ENCODE results near the gene ARNT2. TPM values are rescaled to one million over a fixed set of nuclear protein-coding genes. Genes with fewer than 3 reads are reported as not detected.

Gene ARNT2
- polyA plus RNA-seq, 1 experiment = 44.6 TPM

GRCh38 chr15:80432345-80432702 is 28.1 kb downstream of the ARNT2 start:
- H3K36me3 ChIP-seq (ENCODE audit: control insufficient read depth, insufficient read depth, low read length) = no peaks in the 10 kb centered on the region; the same call in 1 of the 2 replicates
- CTCF ChIA-PET = interaction anchor here (1.6 kb wide), 1 partner anchor 13 kb away, joined by 5 read pairs; no protein-coding TSS in a partner anchor
- H3K27me3 ChIP-seq (ENCODE audit: control insufficient read depth, insufficient read depth, low read length) = no peaks in the 10 kb centered on the region
- POLR2A ChIA-PET = interaction anchor here (0.6 kb wide), 1 partner anchor 8 kb away, joined by 5 read pairs; no protein-coding TSS in a partner anchor
- TF ChIP-seq CTCF (IDR thresholded peaks at IDR 0.05; ENCODE audit: insufficient read depth, low read depth, low read length) = no peak
- DNase-seq (ENCODE audit: low read depth) = no peak
- H3K4me3 ChIP-seq (ENCODE audit: low read depth, low read length) = no peak overlapping the region

GRCh38 chr15:80433836-80434235 is 29.7 kb downstream of the ARNT2 start:
- ChIA-PET POLR2A (no interaction called here), CTCF (interaction anchor here (0.6 kb wide), 1 partner anchor 29 kb away, joined by 3 read pairs; no protein-coding TSS in a partner anchor)
- no peak for TF ChIP-seq CTCF (IDR thresholded peaks at IDR 0.05; ENCODE audit: insufficient read depth, low read depth, low read length)
- no peak for DNase-seq (ENCODE audit: low read depth)
- H3K27me3 ChIP-seq (ENCODE audit: control insufficient read depth, insufficient read depth, low read length) = no peaks in the 10 kb centered on the region
- H3K36me3 ChIP-seq (ENCODE audit: control insufficient read depth, insufficient read depth, low read length) = no peaks in the 10 kb centered on the region; the same call in 1 of the 2 replicates
- H3K4me3 ChIP-seq (ENCODE audit: low read depth, low read length) = no peak overlapping the region

GRCh38 chr15:80434926-80435720 is 30.9 kb downstream of the ARNT2 start:
- ChIA-PET CTCF (no interaction called here), POLR2A (no interaction called here)
- Histone ChIP-seq H3K36me3 (ENCODE audit: control insufficient read depth, insufficient read depth, low read length) (no peaks in the 10 kb centered on the region; the same call in 1 of the 2 replicates), H3K4me3 (ENCODE audit: low read depth, low read length) (no peak overlapping the region), H3K27me3 (ENCODE audit: control insufficient read depth, insufficient read depth, low read length) (no peaks in the 10 kb centered on the region)
- TF ChIP-seq CTCF (IDR thresholded peaks at IDR 0.05; ENCODE audit: insufficient read depth, low read depth, low read length) = no peak
- DNase-seq (ENCODE audit: low read depth) = no peak

GRCh38 chr15:80436511-80437307 is 32.5 kb downstream of the ARNT2 start:
- ChIA-PET POLR2A (no interaction called here), CTCF (interaction anchor here (0.8 to 3.7 kb wide), 4 partner anchors 14 to 238 kb away, joined by 3 to 13 read pairs (median 4); no protein-coding TSS in a partner anchor)
- no peak for DNase-seq (ENCODE audit: low read depth)
- Histone ChIP-seq H3K27me3 (ENCODE audit: control insufficient read depth, insufficient read depth, low read length) (no peaks in the 10 kb centered on the region), H3K36me3 (ENCODE audit: control insufficient read depth, insufficient read depth, low read length) (no peaks in the 10 kb centered on the region; the same call in 1 of the 2 replicates), H3K4me3 (ENCODE audit: low read depth, low read length) (no peak overlapping the region)
- no peak for TF ChIP-seq CTCF (IDR thresholded peaks at IDR 0.05; ENCODE audit: insufficient read depth, low read depth, low read length)

GRCh38 chr15:80437334-80437891 is 33.2 kb downstream of the ARNT2 start:
- Histone ChIP-seq H3K36me3 (ENCODE audit: control insufficient read depth, insufficient read depth, low read length) (no peaks in the 10 kb centered on the region; the same call in 1 of the 2 replicates), H3K4me3 (ENCODE audit: low read depth, low read length) (no peak overlapping the region), H3K27me3 (ENCODE audit: control insufficient read depth, insufficient read depth, low read length) (no peaks in the 10 kb centered on the region)
- ChIA-PET POLR2A (no interaction called here), CTCF (interaction anchor here (0.8 to 3.7 kb wide), 4 partner anchors 13 to 237 kb away, joined by 3 to 13 read pairs (median 4); no protein-coding TSS in a partner anchor)
- no peak for TF ChIP-seq CTCF (IDR thresholded peaks at IDR 0.05; ENCODE audit: insufficient read depth, low read depth, low read length)
- no peak for DNase-seq (ENCODE audit: low read depth)

Data from BJ (cell line).